NCI-H2171 treated with DMSO at 0.1 percent for 48 hours (cell line): ENCODE measurements around the gene PLA2G4D.

Experiments used
- DNase-seq: peaks from one replicate; lab custom pipeline; 2025; lab: John Stamatoyannopoulos, UW

Gene PLA2G4D

DNA sequence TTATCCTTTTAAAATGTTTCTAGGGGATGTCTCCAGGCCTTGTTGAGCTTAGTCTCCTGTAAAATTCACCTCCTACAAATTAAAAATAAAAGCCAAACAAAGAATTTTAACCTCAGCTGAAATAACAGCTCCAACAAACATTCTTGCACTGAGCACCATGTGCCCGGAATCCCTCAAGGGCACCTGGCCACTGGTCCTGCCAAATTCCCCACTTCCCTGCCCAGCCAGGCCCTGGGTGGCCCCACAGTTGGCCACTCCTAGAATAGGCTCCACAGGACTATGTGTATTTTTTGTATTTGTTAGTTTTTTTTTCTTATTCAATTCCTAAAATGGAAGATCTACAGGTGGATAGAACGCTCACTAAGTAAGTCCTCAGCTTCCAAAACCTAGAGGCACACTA lies 40.4 kb downstream of the PLA2G4D start:
- no peak for DNase-seq

DNA sequence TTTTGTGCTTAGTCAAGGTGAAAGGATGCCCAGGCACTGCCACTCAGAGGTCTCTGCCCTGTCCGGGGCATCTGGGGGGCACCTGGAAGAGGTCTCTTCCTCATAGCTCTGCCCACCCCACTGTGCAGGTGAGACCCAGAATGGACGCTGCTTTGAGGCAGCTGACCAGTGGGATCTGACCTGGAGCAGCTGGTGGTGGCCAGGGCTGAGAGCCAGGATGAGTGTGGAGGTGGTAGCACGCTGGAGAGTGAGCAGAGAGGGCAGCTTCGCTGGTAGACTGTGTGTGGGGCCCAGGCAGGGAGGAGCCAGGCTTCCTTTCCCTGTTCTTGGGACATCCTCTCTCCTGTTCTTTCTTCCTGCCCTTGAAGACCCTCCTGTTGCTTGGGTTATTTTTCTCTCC lies 41.4 kb downstream of the PLA2G4D start:
- DNase-seq, result no peak

DNA sequence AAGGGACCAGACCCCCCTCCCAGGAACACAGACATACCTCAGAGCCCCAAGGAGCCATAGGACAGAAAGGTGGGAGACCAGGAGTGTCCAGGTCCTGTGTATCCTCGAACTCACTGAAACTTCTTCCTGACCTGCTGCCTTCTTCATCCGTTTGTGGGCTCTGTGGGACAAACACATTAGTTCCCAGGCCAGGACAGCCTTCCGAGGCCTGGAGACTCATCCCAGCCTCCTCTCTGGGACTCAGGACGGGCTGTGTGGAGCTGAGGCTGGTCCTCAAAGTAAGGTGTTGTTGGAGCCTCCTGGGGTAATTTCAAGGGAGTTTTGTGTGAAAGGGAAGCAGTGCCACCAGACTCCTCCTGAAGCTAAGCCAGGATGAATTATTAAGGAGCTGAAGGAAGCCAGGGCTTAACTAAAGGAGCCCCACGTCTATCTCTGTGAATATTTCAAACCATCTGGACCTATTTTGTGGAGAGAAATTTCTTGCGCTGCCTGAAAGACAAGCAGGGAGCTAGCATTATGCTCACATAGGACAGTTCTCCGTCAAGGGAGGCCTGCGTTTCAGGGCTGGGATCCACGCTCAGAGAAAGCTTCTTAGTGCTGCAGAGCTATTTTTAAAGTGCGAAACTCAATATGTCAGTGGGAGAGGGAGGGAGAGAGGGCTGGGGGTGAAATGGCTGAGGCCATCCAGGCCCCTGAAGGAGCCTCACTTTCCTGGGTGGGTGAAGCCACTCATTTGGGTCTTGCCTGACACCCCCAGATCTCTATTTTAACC lies 43.7 kb downstream of the PLA2G4D start:
- no peak for DNase-seq

DNA sequence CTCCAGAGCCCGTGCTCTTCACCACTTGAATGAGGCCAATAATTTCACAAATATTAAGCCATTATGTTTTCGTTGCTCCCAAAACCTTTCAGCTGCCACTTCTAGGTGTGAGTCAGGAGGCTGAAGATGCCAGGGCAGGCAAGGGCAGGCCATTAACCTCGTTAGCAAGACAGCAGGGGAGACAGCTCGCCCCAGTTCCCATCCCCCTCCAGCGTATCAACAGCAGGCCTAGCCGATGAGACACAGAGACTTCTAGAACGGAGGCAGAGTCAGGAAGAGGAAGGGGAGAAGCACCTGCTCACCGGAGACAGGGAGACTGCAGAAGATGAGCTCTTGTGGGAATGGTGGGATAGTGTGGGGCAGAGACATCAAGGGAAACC lies 45.6 kb downstream of the PLA2G4D start:
- DNase-seq, result no peak

DNA sequence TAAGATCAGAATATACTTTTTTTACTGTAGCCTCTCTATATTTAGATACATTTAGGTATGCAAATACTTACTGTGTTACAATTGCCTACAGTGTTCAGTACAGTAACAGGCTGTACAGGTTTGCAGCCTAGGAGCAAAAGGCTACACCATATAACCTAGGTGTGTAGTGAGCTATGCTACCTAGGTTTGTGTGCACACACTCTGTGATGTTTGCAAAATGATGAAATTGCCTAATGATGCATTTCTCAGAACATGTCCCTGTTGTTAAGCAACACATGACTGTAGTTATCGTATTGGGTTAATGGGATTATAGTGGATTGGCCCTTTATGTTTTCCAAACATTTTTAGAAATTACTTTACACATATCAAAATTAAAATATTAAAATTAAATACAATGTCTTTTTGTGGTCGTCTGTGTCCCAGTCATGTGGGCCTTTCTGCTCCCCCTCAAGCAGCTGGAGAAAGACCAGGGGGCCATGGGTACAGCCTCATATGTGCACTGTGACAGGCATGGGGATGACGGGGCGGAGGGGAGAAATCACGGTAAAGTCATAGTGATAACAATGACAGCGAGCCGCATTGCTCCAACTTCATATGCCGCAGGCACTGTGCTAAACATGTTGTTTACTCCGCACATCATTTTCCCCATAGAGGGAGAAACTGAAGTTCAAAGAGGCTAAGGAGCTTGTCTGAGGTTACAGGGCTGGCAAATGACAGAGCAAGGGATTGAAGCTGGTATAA lies 46.1 kb downstream of the PLA2G4D start:
- no peak for DNase-seq

DNA sequence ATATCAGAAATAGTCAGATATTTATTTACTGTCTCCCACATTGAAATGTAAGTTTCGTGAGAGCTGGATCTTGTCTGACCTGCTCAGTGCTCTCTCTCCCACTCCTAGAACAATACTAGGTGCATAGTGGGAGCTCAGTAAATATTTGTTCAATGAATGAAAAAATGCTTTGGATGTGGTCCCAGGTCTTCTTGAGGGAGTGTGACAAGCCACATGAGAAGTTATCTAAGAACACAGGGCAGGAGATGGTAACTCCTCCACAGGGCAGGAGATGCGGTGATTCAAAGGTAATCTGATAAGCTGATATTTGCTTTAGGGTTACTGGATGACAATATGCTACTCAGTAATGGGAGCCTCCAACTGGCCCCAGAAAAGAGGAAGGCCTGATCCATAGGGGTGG lies 47.8 kb downstream of the PLA2G4D start:
- DNase-seq, result no peak

DNA sequence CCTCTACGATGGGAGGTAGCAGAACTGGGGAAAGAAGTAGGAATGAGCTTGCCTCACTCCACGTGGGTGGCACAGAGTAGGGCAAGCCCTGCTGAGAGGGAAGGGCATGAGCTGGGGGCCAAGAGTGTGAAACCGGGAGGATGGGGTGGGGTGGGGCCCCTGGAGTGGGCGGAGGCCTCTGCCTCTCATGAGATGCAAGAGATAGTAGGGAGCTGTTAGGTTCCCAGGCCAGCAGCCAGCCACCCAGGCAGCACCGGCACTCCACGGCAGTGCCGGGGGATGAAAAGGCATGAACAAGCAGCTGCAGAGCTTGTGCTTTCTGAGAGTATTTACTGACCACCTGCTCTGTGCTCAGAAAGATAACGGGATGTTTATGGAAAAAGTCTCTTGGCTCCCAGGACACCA lies 49.1 kb downstream of the PLA2G4D start:
- DNase-seq, result no peak

DNA sequence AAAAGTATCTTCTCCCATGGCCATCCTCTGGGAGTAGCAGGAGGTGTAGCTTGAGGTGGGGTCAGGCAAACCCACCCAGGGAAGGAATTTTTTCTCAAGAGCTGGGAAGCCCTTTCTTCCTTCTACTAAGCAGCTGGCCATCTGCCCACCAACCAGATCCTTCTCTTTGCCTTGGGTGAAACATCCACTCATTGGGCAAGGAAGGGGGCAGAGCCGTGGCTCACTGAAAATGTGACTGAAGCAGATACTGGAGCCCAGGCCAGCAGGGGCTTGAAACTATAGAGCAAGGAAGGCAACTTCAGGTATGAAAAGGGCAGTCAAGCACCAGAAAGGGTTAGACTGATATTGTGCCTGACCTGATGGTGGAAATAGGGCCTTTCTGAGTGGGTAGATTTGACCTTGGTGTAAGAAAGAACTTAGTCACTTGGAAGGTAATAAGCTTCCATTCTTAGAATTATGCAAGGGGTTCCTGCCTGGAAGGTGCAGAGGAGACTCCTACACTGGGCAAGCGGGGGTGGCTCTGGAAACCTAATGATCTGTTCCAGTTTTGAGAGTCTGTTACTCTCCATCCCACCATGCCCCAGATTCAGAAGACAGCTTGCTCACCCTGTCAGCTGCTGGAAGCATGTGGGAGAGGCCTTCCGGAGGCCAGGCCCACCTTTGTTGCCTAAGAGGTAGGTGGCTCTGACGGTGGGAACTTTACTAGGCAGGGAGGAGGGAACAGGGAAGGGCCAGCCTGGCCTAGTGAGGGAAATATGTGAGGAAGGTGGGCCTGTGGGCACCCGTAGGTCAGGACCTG lies 51.6 kb downstream of the PLA2G4D start:
- no peak for DNase-seq

DNA sequence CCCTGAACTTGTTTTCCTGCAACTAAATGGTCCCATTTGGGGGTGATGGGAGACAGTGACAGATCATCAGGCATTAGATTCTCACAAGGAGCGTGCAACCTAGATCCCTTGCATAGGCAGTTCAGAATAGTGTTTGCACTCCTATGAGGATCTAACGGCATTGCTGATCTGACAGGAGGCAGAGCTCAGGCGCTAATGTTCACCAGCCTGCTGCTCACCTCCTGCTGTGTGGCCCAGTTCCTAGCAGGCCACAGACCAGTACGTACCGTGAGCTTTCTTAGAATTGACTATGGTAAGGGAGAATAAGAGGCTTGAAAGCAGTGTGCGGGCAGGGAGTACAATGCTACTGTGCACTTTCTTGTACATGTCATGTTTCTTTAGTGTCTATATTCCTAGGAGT lies 56.0 kb downstream of the PLA2G4D start:
- no peak for DNase-seq

DNA sequence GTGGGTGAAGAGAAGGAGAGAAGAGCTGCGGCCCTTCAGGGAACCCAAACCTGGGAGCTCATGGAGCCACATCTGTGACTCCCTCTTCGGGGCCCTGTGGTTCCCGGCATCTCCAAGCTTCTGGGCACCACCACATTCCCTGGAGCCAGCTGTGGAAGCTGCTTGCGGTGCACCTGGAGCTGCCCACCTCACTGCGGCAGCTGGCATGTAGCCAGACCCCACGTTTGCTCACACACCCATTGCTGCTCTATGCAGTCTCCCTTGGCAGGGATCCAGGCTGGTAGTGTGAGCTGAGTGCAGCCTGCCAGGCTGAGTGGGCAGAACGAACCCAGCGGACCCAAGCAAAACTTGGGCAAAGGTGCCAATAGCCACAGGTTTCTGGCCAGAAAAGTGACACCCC lies 56.7 kb downstream of the PLA2G4D start:
- peak; percentile 78 for DNase-seq

DNA sequence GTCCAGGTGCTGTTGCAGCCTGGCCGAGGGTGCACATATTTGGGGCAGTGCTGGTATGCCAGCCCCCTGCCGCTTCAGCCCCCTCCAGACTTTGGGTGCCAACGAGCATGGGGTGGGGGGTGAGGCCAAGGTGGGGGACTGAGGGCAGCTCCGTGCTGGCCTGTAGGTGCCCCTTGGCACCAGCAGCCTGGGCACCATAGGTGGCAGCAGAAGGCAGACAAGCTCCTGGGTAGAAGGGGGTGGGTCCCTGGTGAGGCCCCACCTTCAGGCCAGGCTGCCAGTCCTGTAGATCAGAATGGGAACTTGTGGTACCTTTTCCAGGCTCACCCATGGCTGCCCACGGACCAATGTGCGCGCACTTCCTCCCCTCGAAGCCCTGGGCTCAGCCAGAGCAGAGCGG lies 57.4 kb downstream of the PLA2G4D start:
- no peak for DNase-seq

DNA sequence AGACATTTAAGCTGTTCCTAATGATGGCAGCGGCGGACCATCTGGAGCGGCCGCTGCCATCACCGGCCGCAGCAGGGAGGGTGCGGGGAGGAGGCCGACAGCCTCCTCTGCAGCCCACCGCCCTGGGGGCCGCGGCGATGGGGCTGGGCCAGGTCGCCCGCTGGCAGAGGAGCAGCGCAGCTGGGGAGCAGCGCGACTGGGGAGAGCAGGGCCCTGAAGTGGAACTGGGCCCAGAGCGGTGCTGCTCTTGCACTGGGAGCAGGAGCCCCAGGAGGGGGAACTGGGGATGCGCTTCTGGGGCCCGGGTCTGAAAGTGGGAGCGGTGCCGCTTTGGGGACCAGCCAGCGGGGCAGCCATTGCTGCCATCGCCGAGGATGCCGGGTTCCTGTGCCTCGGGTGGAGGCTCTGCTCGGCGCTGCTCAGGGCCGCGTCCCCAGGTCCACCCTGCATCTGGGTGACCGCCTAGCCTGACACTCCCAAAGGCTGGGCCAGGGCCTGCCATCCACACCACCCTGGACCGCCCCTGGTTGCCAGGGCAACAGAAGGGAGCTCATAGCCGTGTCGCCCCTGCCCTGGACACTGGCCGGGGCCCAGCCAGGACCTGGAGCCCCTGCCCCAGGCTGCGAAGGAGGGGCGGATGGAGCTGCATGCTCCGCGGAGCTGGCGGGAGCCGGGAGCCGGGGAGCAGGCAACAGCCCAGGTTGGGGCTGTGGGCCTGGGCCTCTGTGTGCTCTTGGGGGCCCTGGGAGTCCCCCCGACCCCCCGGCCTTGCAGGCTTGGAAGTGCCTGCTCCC lies 58.1 kb downstream of the PLA2G4D start:
- no peak for DNase-seq

DNA sequence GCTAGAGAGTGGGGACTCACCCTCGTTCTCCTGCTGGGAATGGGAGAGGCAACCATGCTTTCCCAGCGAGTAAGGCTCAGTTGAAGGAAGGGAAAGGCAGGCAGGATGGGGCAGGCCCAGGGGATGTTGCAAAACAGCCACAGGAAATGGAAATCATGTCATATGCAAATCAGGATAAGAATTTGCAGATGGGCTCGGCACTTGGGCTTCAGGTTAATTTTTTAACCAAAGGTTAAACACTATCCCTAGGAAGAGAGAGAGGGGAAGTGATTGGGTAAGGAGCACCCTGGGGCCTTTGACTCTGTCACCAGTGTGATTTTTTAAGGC lies 59.0 kb downstream of the PLA2G4D start:
- no peak for DNase-seq

DNA sequence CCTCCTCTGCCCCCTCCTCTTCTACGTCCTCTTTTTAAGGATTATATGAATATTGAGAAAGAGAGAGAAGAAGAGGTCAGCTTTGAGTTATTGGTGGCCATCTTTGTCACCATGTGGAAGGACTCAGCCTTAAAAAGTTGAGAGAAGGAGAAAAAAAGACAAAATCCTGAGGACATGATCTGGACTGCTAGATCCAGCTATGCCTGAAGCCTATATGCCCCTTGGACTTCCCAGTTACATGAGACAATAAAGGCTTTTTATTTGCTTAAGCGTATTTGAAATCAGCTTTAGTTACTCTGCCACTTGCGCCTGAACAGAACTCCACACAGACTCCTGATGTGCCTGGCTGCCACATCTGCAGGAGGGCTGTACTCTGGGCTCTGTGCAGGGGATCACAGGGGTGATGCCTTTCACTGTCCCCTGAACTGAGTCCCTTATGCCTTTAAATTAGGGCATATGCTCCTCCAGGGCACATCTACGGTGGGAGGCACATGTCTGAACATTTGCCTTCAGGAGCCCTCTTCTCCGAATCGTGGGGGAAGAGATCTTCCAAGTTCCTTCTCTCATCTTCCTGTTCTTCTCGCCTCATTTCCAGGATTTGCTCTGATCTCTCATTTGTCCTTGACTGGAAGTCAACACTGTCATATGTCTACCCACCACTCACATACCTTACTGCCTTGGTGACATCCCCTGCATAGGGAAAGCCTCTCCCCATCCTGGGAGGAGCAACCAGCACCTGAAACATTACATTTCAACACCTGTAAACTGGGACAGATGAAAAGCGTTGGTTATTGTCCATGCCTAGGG lies 59.5 kb downstream of the PLA2G4D start:
- no peak for DNase-seq

DNA sequence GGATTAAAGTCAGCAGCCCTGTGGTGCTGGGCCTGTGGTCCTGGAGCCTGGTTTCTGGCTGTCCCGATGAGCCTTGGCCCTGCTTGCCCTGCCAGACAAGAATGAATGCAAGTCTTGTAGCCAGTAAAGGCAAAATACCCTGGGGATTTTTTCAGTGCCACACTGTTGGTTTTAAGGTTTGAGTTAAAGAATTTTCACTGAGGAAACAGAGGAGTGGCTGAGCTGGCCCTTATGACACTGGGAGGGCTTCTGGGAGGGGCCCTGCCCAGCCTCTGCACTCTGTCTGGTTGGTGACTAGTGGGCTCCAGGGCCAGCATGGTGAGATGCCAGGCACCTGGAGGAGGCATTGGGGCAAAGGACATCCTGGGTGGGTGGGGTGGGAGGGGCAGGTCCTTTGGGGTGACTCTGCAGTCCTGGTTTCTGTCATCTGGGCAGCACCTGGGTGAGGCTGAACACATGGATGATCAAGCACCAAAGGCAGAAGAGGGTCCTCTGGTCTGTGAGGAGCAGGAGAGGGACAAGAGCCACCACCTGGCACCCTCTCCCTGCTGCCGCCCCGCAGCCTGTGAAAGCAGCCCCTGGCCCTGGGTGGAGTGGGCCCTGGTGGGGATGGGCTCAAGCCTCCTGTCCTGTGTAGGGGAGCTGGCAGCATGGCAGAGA lies 61.0 kb downstream of the PLA2G4D start:
- DNase-seq, result no peak

DNA sequence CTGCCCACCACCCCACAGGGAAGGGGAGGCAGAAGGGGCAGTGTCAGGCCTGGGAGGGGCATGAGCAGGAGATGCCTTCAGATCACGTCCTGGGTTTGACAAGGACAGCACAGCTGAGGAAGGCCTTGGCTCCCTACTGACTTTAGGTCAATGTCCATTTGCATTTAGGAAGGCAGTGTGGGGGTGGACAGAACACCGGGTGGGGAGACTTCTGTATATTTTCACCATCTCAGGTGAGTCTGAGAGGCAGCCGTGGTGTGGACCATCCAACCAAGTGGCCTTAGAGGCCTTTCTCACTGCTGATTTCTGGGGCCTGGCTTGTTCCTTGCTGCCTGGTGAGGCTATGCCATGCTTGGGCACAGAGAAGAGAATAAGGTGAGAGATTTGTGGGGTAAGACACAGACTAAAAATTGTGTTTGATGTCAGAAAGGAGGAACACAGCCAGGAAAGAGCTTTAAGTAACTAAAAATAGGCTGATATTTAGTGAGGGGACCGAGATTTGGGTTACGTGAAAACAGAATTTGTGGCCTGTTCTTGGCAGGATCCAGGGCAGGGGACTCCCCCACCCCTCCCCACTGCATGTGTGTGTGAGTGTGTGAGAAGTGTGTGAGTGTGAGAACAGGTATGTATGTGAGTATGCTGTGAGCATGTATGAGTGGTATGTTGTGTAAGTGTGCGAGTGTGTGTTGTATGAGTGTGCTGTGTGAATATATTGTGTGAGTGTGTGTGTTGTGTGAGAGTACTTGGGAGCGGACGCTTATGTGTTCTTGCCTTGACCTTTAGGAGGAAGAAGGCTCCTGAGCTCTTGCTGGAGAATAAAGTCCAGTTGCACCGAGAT lies 61.8 kb downstream of the PLA2G4D start:
- DNase-seq, result no peak

DNA sequence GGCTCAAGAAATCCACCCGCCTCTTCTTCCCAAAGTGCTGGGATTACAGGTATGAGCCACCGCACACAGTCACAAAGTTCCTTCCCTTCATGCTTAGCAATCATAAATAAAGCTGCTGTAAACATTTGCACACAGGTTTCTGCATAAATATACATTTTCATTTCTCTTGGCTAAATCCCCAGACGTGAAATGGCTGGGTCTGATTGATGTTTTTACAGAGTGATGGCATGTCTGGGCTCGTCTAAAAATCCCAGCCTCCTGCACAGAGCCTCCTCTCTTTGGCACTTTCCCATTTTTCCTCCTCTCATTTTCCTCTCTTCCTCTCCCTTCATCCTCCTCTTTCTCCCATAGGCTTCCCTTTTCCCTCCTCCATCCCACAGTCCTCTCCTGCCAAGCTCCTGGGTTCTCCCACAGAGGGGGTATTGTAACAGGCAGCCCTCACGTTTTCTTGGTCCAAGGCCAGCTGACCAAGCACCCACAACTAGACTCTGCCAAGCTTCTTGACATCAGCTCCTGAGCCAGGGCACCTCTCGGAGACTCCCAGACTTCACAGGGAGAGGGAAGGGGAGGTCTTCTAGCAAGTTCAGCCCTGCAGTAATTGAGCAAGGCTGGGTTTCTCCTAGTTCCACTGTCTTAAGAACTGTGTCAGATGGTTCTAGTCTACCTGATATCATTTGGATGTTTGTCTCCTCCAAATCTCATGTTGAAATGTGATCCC lies 63.0 kb downstream of the PLA2G4D start:
- peak; percentile 36 for DNase-seq

DNA sequence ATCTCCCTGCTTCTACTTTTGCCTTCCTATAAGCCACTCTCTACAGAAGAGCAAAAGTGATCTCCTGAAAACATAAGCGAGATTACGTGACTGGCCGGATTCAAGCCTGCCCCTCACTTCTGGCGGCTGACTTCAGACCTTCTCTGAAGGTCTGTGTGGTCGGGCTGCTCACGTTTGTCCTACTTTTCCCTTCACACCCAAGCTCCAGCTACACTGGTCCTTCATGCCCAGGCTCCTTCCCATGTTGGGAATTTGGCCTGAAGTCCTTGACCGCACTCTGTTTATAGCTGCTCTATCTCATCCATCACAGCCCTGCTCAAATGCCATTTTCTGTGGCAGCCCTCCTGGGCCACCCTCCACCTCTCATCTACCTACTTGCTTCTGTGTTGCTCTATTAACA lies 66.8 kb downstream of the PLA2G4D start:
- no peak for DNase-seq

DNA sequence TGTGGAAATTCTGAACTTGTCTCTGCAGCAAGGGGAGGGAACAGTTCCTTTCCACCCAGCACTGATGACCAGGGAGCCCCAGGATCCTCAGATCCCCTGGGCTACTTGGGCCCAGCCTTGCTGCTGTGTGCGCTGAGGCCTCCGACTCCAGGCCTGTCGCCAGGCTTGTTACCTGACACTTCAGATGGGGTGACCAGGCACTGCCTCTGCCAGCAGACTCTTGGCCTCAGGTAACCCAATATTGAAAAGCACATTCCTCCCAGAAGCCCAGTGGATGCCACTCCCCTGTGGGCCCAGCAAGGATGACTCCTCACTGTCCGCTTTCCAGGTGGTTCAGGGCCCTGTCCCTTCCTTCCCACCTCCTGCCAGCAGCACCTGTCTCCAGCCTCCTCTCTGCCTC lies 70.1 kb downstream of the PLA2G4D start:
- no peak for DNase-seq
